ENCODE measurements around the gene RPS19.

The RPS19 gene

DNA sequence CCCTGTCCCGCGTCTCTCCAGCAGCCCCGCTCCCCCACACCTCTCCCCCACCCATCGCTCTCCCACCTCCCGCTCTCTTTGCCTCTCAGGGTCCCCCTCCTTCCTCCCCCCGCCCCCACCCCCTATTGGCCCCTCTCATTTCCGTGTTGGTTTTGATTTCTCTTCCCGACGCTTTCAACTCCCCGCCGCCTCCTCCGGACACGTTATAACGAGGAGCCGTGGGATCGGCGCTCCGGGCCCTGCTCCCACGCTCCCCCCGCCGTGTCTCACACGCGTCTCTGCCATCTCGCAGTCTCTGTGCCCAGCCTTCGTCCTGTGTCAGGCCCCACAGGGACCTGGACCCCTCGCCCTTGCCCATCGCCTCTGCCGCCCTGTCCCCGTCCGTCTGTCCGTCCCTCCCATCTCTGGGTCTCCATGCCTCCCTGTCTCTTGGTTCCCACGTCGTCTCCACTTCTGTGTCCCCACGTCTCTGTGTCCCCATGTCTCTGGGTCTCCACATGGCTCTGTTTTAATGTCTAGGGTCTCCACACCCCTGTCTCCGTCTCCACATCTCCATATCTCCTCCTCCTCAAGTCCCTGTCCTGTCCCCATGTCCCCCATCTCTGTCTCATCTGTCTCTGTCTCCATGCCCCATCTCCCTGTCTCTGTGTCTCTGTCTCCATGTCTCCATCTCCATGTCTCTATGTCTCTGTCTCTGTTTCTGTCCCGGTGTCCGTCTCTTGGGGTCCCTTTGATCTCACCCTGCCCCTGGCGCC lies 55.1 kb downstream of the RPS19 start:
- no peak for DNase-seq (ENCODE audit: low read depth)

DNA sequence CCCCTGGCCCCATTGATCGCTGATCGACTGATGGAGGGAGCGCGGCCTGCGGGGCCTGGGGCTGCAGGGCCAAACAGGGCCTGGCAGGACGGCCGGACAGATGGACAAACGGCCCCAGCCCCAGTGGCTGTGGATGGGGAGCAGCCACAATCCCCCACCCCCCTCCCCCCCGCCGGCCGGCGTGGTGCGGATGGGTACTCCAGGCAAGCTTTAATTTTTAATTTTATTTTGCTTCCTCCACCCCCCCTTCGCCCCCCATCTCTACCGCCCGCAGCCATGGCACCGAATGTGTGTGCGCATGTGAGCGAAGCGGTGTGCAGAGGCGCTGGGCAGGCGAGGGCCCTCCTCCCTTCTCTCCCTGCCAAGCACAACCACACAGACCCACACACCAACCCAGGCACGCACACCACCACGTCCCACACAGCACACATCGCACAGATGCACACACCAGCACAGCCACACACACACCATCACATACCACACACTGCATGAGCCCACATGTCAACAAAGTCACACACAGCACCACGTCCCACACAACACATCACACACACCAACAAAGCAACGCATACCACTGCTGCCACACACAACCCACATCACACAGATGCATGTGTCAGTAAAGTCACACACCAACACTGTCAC lies 55.8 kb downstream of the RPS19 start:
- DNase-seq (ENCODE audit: low read depth): no peak

DNA sequence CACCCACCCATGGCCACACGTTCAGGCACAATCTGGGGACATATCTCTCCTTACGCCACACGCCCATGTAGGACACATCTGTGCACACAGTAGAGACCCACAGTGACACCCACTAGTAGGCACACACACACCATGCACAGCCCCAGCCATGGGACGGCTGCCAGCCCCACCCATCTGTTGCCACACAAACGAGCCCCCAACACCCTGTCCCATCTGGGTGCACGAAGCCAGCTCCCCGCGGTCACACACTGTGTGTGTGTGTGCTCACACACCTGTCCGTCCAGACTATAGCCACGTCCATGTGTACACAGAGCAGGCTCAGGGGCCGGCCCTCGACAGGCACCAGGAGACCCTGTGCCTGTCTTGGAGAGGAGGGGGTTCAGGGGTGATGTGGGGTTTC lies 57.6 kb downstream of the RPS19 start:
- DNase-seq (ENCODE audit: low read depth): no peak

DNA sequence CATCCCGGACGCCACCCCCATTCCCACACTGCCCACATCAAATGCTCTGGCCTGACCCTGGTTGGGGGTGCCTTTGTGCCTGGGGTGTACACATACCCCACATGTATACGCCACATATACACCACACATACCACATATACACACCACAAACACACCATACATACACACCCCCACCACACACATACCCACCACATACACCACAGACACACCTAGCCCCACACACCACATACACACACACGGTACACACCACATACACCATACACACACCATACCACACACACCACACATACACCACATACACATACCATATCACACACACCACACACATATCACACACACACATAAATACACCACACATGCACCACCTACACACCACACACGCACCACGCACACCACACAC lies 58.0 kb downstream of the RPS19 start:
- DNase-seq (ENCODE audit: low read depth): no peak

DNA sequence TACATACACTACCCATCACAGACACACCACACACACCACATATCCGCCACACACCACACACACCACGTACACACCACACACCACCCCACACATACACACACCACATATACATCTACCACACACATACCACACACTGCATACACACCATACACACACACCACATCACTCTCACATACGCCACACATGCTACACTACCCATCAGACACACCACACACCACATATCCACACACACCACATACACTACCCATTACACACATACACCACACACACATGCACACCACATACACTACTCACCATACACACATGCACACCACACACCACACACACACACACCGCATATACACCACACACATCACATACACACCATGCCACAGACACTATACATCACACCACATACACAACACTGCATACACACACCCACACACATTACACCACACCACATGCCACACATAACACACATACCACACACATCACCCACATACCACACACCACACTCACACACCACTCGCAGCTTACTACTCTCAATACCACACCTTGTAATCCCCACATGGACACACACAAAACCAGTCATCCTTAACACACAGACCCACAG lies 58.7 kb downstream of the RPS19 start:
- DNase-seq (ENCODE audit: low read depth): no peak

DNA sequence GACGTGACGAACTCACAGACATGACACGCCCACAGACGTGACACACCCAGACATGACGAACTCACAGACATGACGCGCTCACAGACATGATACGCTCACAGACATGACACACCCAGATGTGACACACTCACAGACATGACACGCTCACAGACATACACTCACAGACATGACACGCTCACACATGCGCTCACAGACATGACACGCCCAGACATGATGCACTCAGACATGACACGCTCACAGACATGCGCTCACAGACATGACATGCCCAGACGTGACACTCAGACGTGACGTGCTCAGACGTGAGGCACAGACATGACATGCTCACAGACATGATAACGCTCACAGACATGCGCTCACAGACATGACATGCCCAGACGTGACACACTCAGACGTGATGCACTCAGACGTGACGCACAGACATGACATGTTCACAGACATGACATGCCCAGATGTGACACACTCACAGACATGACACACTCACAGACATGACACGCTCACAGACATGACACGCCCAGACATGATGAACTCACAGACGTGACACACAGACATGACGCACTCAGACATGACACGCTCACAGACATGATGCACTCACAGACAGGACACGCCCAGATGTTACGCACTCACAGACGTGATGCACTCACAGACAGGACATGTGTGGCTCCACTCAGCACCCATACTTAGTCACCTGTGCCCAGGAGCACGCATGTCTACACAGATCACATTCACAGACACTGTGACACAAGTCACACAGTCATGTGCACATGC lies 60.1 kb downstream of the RPS19 start:
- no peak for DNase-seq (ENCODE audit: low read depth)

DNA sequence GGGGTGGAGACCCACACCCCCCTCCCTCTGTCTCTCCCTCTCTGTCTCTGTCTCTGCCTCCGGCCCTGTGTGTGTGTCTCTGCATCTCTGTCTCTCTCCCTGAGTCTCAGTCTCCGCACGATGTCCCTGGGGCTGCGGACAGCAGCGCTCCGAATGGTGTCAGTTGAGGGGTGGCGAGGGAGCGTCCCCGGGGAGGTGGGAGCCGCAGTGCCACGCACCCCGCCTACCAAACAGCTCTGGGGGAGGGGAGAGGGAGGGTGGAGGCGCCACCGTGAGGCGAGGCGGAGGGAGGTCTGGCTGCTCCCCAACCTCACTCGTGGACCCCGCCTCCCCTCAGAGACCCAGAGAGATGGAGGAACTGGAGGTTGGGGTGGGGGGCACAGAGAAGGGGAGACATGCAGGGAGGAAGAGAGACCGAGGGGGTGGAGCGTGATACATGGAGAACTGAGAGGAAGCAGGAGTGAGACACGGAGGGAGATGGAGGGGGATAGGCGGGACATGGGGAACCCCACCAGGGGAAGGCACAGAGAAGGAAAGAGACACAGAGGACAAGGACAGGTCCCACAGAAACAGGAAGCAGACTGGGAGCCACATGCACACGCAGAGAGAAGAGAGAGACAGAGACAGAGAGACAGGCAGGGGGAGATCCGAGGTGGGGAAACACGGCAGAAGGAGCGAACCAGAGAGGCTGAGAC lies 61.0 kb downstream of the RPS19 start:
- DNase-seq (ENCODE audit: low read depth): no peak

DNA sequence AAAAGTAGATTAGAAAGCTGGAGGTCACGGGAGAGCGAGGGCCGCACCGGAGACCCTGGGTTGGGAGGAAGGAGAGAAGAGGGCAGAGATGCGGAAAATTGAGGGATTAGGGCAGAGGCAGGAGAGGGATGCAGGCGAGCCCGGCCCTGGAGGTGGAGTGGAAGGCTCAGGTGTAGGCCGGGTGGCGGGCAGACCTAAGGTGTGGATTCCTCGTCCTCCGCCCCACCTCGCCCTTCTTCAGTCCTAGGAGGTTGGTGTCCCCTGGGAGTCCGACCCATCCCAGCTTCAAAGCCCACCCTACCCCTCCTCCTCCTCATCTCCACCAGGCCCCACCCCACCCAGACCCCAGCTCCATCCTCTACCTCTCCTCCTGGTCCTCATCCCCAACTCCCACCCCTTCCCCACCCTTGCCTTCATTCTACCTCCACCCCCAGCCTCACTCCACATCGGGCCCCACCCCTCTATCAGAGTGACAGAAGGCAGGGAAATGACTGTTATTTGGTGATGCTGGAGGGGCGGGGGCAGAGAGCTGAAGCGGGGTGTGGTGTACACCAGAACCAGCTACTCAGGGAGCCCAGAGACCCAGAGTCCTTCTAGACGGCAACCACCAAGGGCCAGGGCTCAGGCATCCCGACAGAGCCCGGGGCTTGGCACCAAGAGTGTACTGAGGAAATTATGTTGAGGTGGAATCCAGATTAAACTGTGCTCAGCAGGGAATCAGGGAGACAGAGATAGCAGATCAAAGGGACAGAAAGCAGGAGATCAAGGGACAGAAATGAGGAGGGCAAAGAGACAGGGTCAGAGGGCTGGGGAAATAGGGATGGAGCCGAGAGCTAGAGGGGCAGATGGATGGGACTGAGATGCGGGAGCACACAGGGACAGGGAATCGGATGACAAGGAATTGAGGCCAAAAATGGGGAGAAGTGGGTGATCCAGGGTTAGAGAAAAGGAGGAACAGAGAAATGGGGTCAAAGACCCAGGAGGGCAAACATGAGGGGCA lies 61.8 kb downstream of the RPS19 start:
- DNase-seq (ENCODE audit: low read depth): no peak
